Measurements from ENCODE around the gene NPC1. TPM values are rescaled to one million over a fixed set of nuclear protein-coding genes. Genes with fewer than 3 reads are reported as not detected.

Gene NPC1
- total and polyA plus RNA-seq, 4 experiments from 2014 or later = 14.0 to 64.5 (median 42.4) TPM

DNA sequence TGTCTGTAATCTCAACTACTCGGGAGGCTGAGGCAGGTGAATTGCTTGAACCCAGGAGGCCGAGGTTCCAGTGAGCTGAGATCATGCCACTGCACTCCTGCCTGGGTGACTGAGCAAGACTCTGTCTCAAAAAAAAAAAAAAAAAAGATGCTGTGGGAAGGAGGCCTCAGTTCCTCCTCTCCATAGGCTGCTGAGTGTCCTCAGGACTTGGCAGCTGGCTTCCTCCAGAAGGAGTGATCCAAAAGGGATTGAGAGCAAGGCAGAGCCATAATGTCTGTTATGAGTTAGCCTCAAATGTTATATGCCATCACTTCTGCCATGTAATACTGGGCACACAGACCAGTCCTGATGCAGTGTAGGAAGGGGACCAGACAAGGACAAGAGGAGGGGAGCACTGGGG lies 6.6 kb upstream of the NPC1 start:
- Mint-ChIP-seq H3K27ac (no peak overlapping the region), H3K9me3 (no peaks in the 10 kb centered on the region), H3K4me1 (no peaks in the 10 kb centered on the region), H3K36me3 (no peaks in the 10 kb centered on the region), H3K27me3 (peaks cover 0 to 4% of the 10 kb centered on the region in 2 donors), H3K4me3 (no peak overlapping the region)
- Histone ChIP-seq H3K4me1 (ENCODE audit: insufficient read depth, low read length) (no peaks in the 10 kb centered on the region), H3K4me3 (ENCODE audit: low read length in 2 of 2) (no peak overlapping the region), H3K27me3 (ENCODE audit: insufficient read depth, low read length) (no peaks in the 10 kb centered on the region), H3K36me3 (ENCODE audit: insufficient read depth, low read length) (no peaks in the 10 kb centered on the region), H3K9me3 (ENCODE audit: control insufficient read depth in 1 of 2, low read length in 2 of 2) (no peaks in the 10 kb centered on the region), H3K27ac (ENCODE audit: low read depth, low read length) (no peak overlapping the region)
- intact Hi-C loops (cut with micrococcal nuclease) = no loop called here
- DNase-seq = no peak
- ChIA-PET CTCF (ENCODE audit: partially characterized antibody) (no interaction called here), POLR2A (ENCODE audit: partially characterized antibody) (interaction anchor here (0.6 kb wide), 1 partner anchor 114 kb away, joined by 4 read pairs; no protein-coding TSS in a partner anchor)

DNA sequence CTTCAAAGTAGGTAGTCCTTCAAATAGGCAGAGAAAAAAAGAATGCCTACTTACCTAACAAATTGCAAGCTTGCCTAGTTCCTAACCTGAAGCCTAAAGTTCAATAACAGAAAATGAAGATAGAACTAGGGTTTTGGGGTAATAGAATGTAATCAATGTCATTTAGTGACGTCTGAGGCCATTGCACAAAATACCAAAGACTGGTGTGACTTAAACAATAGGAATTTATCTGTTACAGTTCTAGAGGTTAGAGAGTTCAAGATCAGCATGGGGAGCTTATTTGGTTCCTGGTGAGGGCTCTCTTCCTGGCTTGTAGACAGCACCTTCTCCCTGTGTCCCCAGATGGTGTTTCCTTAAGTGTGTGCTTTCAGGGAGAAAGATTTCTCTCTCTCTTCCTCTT lies 4.7 kb upstream of the NPC1 start:
- Histone ChIP-seq H3K4me3 (ENCODE audit: low read length in 2 of 2) (no peak overlapping the region), H3K36me3 (ENCODE audit: insufficient read depth, low read length) (no peaks in the 10 kb centered on the region), H3K4me1 (ENCODE audit: insufficient read depth, low read length) (peaks cover 5% of the 10 kb centered on the region), H3K27me3 (ENCODE audit: insufficient read depth, low read length) (no peaks in the 10 kb centered on the region), H3K27ac (ENCODE audit: low read depth, low read length) (no peak overlapping the region), H3K9me3 (ENCODE audit: control insufficient read depth in 1 of 2, low read length in 2 of 2) (no peaks in the 10 kb centered on the region)
- CTCF ChIA-PET (ENCODE audit: partially characterized antibody) = interaction anchor here (0.8 to 6.1 kb wide), 4 partner anchors 12 to 89 kb away, joined by 3 to 85 read pairs (median 4); no protein-coding TSS in a partner anchor
- no peak for DNase-seq
- Mint-ChIP-seq H3K27ac (no peak overlapping the region), H3K4me1 (peaks cover 3 to 7% (median 6%) of the 10 kb centered on the region in 4 donors), H3K4me3 (no peak overlapping the region), H3K9me3 (no peaks in the 10 kb centered on the region), H3K27me3 (peaks cover 0 to 4% of the 10 kb centered on the region in 2 donors), H3K36me3 (peaks cover 0 to 5% of the 10 kb centered on the region in 2 donors)
- intact Hi-C loops (cut with micrococcal nuclease) = no loop called here
- POLR2A ChIA-PET (ENCODE audit: partially characterized antibody) = no interaction called here

DNA sequence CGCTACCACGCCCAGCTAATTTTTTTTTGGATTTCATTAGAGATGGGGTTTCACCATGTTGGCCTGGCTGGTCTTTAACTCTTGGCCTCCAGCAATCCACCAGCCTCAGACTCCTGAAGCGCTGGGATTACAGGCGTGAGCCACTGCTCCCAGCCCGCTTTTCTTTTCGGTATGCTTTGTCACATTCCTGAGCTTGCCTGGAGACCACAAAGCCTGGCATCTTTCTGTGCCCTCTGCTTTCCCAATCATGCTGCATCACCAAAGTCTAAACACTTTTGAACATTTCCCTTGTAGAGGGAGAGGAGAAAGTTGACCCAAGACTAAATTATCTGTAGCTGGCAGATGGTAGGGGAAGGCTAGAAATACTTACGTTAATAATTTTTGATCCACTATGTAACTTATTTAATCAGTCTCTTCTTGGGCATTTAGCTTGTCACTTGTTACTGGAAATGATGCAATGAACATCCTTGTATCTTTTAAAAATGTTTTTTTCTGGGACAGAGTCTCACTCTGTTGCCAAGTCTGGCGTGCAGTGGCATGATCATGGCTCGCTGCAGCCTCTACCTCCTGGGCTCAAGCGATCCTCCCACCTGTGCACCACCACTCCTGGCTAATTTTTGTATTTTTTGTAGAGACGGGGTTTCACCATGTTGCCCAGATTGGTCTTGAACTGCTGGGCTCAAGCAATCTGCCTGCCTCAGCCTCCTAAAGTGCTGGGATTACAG lies 2.7 kb upstream of the NPC1 start:
- peaks cover 0 to 13% of the 10 kb centered on the region in 2 donors for H3K36me3 Mint-ChIP-seq
- H3K27me3 Mint-ChIP-seq = peaks cover 0 to 4% of the 10 kb centered on the region in 2 donors
- intact Hi-C loops (cut with micrococcal nuclease) = loop anchor here (5.0 kb wide), 3 partner anchors 152 to 657 kb away; partner anchors contain the start of gene RBBP8
- H3K27me3 ChIP-seq (ENCODE audit: insufficient read depth, low read length) = no peaks in the 10 kb centered on the region
- no peak for DNase-seq
- H3K27ac ChIP-seq (ENCODE audit: low read depth, low read length) = no peak overlapping the region
- no peak overlapping the region for H3K4me3 ChIP-seq (ENCODE audit: low read length in 2 of 2)
- no peak overlapping the region for H3K4me3 Mint-ChIP-seq
- H3K9me3 Mint-ChIP-seq = no peaks in the 10 kb centered on the region
- H3K4me1 ChIP-seq (ENCODE audit: insufficient read depth, low read length) = peaks cover 21% of the 10 kb centered on the region
- POLR2A ChIA-PET (ENCODE audit: partially characterized antibody) = interaction anchor here (1.7 kb wide), 1 partner anchor 86 kb away, joined by 3 read pairs; the partner anchor contains the start of gene RMC1
- no peaks in the 10 kb centered on the region for H3K9me3 ChIP-seq (ENCODE audit: control insufficient read depth in 1 of 2, low read length in 2 of 2)
- peak overlapping the region in 1 of 7 donors; percentile 23 for H3K27ac Mint-ChIP-seq
- H3K4me1 Mint-ChIP-seq = peaks cover 11 to 24% (median 19%) of the 10 kb centered on the region in 4 donors
- CTCF ChIA-PET (ENCODE audit: partially characterized antibody) = interaction anchor here (0.8 to 6.1 kb wide), 15 partner anchors 35 to 330 kb away, joined by 3 to 85 read pairs (median 5); partner anchors contain the start of gene RMC1
- H3K36me3 ChIP-seq (ENCODE audit: insufficient read depth, low read length) = no peaks in the 10 kb centered on the region

DNA sequence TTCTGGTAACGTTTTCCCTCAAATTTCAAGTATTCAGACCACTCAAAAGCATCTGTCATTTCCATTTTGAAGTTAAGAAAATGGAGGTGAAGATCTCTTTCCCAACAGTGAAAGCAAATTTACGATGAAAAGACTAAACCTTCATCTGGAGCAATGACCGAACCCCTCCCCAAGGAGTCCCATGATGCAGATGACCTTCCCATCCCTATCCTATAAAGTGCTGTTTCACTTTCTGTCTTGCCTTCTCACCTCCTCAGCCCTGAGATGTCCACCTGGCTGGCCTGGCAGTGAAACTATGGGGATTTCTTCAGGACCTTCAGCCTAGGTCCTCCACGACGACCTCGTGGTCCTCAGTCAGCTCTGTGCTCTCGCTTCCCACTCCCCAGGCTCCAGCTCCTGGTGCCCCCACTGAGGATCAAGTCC lies 925 bp upstream of the NPC1 start:
- H3K4me3 ChIP-seq (ENCODE audit: low read length in 2 of 2) = peak overlapping the region; percentile 17 to 87
- peaks cover 0 to 13% of the 10 kb centered on the region in 2 donors for H3K36me3 Mint-ChIP-seq
- H3K27me3 ChIP-seq (ENCODE audit: insufficient read depth, low read length) = no peaks in the 10 kb centered on the region
- peak overlapping the region; percentile 87 to 98 (median 96) for H3K27ac Mint-ChIP-seq
- no peaks in the 10 kb centered on the region for H3K9me3 Mint-ChIP-seq
- POLR2A ChIA-PET (ENCODE audit: partially characterized antibody) = interaction anchor here (0.7 to 2.1 kb wide), 6 partner anchors 44 to 89 kb away, joined by 3 to 16 read pairs (median 4); no protein-coding TSS in a partner anchor
- no peaks in the 10 kb centered on the region for H3K9me3 ChIP-seq (ENCODE audit: control insufficient read depth in 1 of 2, low read length in 2 of 2)
- H3K4me1 ChIP-seq (ENCODE audit: insufficient read depth, low read length) = peaks cover 38% of the 10 kb centered on the region
- DNase-seq = no peak
- H3K4me3 Mint-ChIP-seq = peak overlapping the region; percentile 87 to 96 (median 93)
- peaks cover 0 to 4% of the 10 kb centered on the region in 2 donors for H3K27me3 Mint-ChIP-seq
- peaks cover 19 to 40% (median 30%) of the 10 kb centered on the region in 4 donors for H3K4me1 Mint-ChIP-seq
- intact Hi-C loops (cut with micrococcal nuclease) = loop anchor here (1.0 to 5.0 kb wide), 6 partner anchors 24 to 655 kb away; partner anchors contain the start of gene RBBP8
- H3K27ac ChIP-seq (ENCODE audit: low read depth, low read length) = peak overlapping the region; percentile 97
- no peaks in the 10 kb centered on the region for H3K36me3 ChIP-seq (ENCODE audit: insufficient read depth, low read length)
- CTCF ChIA-PET (ENCODE audit: partially characterized antibody) = interaction anchor here (0.7 to 6.1 kb wide), 9 partner anchors 24 to 89 kb away, joined by 3 to 85 read pairs (median 6); no protein-coding TSS in a partner anchor

DNA sequence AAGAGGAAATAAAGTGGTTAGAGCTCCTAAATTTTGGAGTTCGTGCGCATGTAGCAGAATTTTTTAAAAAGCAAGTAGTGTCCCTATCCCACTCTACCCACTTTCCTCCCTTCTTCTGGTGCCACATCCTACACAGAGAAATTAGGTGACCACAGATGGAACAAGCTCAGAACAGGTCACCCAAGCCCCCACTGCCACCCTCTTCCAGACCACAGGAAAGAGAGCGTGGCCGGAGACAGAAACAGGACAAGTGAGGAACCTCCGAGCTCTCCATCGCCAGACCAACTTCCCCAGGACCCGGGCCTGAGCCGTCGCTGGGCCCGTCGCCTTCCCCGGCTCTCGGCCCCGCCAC lies 433 bp downstream of the NPC1 start:
- DNase-seq = peak in 1 of 5 donors; percentile 10
- intact Hi-C loops (cut with micrococcal nuclease) = loop anchor here (1.0 to 5.0 kb wide), 10 partner anchors 12 to 654 kb away; partner anchors contain the start of genes RBBP8, RIOK3 and RMC1
- Mint-ChIP-seq H3K4me1 (peaks cover 26 to 54% (median 42%) of the 10 kb centered on the region in 4 donors), H3K27me3 (peaks cover 0 to under 1% of the 10 kb centered on the region in 2 donors), H3K4me3 (peak overlapping the region; percentile 87 to 96 (median 94)), H3K9me3 (no peaks in the 10 kb centered on the region), H3K27ac (peak overlapping the region; percentile 92 to 96 (median 93)), H3K36me3 (peaks cover 0 to 19% of the 10 kb centered on the region in 2 donors)
- no peaks in the 10 kb centered on the region for H3K27me3 ChIP-seq (ENCODE audit: insufficient read depth, low read length)
- peak overlapping the region; percentile 97 for H3K27ac ChIP-seq (ENCODE audit: low read depth, low read length)
- ChIA-PET POLR2A (ENCODE audit: partially characterized antibody) (interaction anchor here (0.7 to 2.4 kb wide), 14 partner anchors 11 to 133 kb away, joined by 3 to 19 read pairs (median 5); partner anchors contain the start of gene RIOK3), CTCF (ENCODE audit: partially characterized antibody) (interaction anchor here (0.8 to 3.1 kb wide), 12 partner anchors 11 to 91 kb away, joined by 3 to 57 read pairs (median 4); no protein-coding TSS in a partner anchor)
- peak overlapping the region; percentile 77 to 87 for H3K4me3 ChIP-seq (ENCODE audit: low read length in 2 of 2)
- H3K4me1 ChIP-seq (ENCODE audit: insufficient read depth, low read length) = peaks cover 52% of the 10 kb centered on the region
- no peaks in the 10 kb centered on the region for H3K36me3 ChIP-seq (ENCODE audit: insufficient read depth, low read length)
- H3K9me3 ChIP-seq (ENCODE audit: control insufficient read depth in 1 of 2, low read length in 2 of 2) = no peaks in the 10 kb centered on the region

DNA sequence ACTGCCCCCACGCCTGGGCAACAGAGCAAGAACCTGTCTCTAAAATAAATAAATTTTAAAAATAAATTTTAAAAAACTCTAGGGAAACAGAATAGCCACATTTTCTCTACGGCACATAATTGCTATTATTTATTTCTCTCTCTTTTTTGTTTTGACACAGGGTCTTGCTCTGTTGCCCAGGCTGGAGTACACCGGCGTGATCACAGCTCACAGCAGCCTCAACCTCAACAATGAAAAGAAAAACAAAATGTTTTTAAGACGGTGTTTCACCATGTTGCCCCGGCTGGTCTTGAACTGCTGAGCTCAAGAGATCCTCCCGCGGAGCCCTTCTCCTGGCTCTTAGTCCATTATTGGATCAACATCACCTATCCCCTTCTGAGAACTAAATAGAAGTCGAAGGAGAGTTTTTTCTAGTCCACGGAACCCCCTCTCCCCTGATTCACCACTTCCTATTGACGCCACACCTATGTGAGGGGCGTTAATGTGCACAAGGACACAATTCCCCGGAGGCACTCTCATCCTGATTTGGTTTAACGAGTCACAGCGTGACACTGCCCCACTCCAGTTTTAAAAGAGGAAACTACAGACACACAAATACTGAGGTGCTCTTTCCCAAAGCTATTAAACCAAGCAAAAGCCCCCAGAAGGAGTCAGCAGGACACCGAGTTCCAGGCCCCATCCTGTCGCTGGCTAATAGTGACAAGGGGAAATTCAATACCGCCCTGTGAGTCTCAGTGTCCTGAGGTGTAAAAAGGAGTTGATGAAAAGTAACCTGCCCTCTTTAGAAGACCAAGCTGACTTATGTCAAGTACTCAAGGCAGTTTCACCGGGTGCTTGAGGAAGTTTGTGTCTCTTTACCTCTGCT lies 1.1 kb downstream of the NPC1 start:
- intact Hi-C loops (cut with micrococcal nuclease) = loop anchor here (5.0 kb wide), 3 partner anchors 148 to 653 kb away; partner anchors contain the start of gene RBBP8
- Histone ChIP-seq H3K36me3 (ENCODE audit: insufficient read depth, low read length) (no peaks in the 10 kb centered on the region), H3K27ac (ENCODE audit: low read depth, low read length) (peak overlapping the region; percentile 97), H3K4me1 (ENCODE audit: insufficient read depth, low read length) (peaks cover 58% of the 10 kb centered on the region), H3K27me3 (ENCODE audit: insufficient read depth, low read length) (no peaks in the 10 kb centered on the region), H3K4me3 (ENCODE audit: low read length in 2 of 2) (peak overlapping the region; percentile 77 to 87), H3K9me3 (ENCODE audit: control insufficient read depth in 1 of 2, low read length in 2 of 2) (no peaks in the 10 kb centered on the region)
- Mint-ChIP-seq H3K4me3 (peak overlapping the region; percentile 87 to 96 (median 94)), H3K36me3 (peaks cover 2 to 23% of the 10 kb centered on the region in 2 donors), H3K9me3 (no peaks in the 10 kb centered on the region), H3K27ac (peak overlapping the region; percentile 92 to 96 (median 93)), H3K4me1 (peaks cover 30 to 60% (median 48%) of the 10 kb centered on the region in 4 donors), H3K27me3 (no peaks in the 10 kb centered on the region)
- ChIA-PET POLR2A (ENCODE audit: partially characterized antibody) (interaction anchor here (0.7 to 2.4 kb wide), 15 partner anchors 10 to 132 kb away, joined by 3 to 19 read pairs (median 5); partner anchors contain the start of gene RIOK3), CTCF (ENCODE audit: partially characterized antibody) (interaction anchor here (0.8 to 3.1 kb wide), 13 partner anchors 10 to 91 kb away, joined by 3 to 57 read pairs (median 4); no protein-coding TSS in a partner anchor)
- DNase-seq = peak; percentile 7 to 47 (median 13)

Data from CD4-positive, alpha-beta memory T cell (primary cell).